Measurements from ENCODE around the gene GRHPR.

GRCh38 chr9:37429441-37430285 lies 7.2 kb downstream of the GRHPR start:
- TF ChIP-seq EZH2phosphoT487 (IDR thresholded peaks at IDR 0.05; ENCODE audit: borderline replicate concordance, low read depth): no peak
- TF ChIP-seq, protein P1, sequence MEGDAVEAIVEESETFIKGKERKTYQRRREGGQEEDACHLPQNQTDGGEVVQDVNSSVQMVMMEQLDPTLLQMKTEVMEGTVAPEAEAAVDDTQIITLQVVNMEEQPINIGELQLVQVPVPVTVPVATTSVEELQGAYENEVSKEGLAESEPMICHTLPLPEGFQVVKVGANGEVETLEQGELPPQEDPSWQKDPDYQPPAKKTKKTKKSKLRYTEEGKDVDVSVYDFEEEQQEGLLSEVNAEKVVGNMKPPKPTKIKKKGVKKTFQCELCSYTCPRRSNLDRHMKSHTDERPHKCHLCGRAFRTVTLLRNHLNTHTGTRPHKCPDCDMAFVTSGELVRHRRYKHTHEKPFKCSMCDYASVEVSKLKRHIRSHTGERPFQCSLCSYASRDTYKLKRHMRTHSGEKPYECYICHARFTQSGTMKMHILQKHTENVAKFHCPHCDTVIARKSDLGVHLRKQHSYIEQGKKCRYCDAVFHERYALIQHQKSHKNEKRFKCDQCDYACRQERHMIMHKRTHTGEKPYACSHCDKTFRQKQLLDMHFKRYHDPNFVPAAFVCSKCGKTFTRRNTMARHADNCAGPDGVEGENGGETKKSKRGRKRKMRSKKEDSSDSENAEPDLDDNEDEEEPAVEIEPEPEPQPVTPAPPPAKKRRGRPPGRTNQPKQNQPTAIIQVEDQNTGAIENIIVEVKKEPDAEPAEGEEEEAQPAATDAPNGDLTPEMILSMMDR (IDR thresholded peaks at IDR 0.05): no peak
- TF ChIP-seq, protein P2, sequence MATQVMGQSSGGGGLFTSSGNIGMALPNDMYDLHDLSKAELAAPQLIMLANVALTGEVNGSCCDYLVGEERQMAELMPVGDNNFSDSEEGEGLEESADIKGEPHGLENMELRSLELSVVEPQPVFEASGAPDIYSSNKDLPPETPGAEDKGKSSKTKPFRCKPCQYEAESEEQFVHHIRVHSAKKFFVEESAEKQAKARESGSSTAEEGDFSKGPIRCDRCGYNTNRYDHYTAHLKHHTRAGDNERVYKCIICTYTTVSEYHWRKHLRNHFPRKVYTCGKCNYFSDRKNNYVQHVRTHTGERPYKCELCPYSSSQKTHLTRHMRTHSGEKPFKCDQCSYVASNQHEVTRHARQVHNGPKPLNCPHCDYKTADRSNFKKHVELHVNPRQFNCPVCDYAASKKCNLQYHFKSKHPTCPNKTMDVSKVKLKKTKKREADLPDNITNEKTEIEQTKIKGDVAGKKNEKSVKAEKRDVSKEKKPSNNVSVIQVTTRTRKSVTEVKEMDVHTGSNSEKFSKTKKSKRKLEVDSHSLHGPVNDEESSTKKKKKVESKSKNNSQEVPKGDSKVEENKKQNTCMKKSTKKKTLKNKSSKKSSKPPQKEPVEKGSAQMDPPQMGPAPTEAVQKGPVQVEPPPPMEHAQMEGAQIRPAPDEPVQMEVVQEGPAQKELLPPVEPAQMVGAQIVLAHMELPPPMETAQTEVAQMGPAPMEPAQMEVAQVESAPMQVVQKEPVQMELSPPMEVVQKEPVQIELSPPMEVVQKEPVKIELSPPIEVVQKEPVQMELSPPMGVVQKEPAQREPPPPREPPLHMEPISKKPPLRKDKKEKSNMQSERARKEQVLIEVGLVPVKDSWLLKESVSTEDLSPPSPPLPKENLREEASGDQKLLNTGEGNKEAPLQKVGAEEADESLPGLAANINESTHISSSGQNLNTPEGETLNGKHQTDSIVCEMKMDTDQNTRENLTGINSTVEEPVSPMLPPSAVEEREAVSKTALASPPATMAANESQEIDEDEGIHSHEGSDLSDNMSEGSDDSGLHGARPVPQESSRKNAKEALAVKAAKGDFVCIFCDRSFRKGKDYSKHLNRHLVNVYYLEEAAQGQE (IDR thresholded peaks at IDR 0.05; ENCODE audit: low read depth, low read length): no peak
- no peak for TF ChIP-seq RAD21 (IDR thresholded peaks at IDR 0.05; ENCODE audit: low read length)
- TF ChIP-seq TAF1 (IDR thresholded peaks at IDR 0.05; ENCODE audit: borderline replicate concordance, low read depth, low read length): no peak
- TF ChIP-seq NRF1 (IDR thresholded peaks at IDR 0.05; ENCODE audit: low read depth, low read length): no peak
- no peak for TF ChIP-seq SMC3 (IDR thresholded peaks at IDR 0.05; ENCODE audit: low read depth, low read length)
- TF ChIP-seq GABPA (IDR thresholded peaks at IDR 0.05; ENCODE audit: low read depth): no peak
- TF ChIP-seq FOXM1 (IDR thresholded peaks at IDR 0.05; ENCODE audit: low read depth): no peak
- TF ChIP-seq RXRA (IDR thresholded peaks at IDR 0.05; ENCODE audit: borderline replicate concordance, low read depth): no peak
- no peak for TF ChIP-seq MAX (IDR thresholded peaks at IDR 0.05; ENCODE audit: low read depth)

All from SK-N-SH (cell line).